Breast epithelium (tissue), 3 donors: ENCODE measurements around the gene USP10.

ENCODE experiments used
- POLR2A ChIP-seq: fragments of 450-650 bp; IDR thresholded peaks from one replicate; pipeline ENCODE4 v1.6.1; 2016; ENCODE audit warnings: antibody characterized with exemption, mild to moderate bottlenecking, moderate library complexity
- TF ChIP-seq, protein P1 (sequence below), 3 donors: fragments of 450-650 bp; IDR thresholded peaks; one replicate each; pipeline ENCODE4 v1.5.1; 2016 to 2017; ENCODE audit warnings: antibody characterized with exemption in 3 of 3, mild to moderate bottlenecking in 3 of 3, moderate library complexity in 3 of 3

DNA sequence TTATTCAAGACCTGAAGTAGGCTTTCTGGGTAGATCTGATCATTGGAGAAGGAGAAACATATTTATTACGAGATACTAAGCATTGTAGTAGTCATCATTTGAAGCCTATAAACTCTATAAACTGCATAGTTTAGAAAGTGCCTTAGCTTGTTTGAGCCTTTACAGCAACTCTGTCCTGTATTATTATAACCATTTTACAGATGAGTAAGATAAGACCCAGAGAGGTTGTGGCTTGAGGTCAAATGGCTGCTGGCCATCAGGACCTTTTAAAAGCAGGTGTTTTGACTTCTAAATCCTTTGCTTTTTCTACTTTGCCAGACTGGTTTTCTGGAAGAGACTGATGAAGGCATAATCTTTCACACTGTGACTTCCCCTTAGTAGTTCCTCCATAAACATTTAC is 7.1 kb downstream of the USP10 start:
- TF ChIP-seq, protein P1, sequence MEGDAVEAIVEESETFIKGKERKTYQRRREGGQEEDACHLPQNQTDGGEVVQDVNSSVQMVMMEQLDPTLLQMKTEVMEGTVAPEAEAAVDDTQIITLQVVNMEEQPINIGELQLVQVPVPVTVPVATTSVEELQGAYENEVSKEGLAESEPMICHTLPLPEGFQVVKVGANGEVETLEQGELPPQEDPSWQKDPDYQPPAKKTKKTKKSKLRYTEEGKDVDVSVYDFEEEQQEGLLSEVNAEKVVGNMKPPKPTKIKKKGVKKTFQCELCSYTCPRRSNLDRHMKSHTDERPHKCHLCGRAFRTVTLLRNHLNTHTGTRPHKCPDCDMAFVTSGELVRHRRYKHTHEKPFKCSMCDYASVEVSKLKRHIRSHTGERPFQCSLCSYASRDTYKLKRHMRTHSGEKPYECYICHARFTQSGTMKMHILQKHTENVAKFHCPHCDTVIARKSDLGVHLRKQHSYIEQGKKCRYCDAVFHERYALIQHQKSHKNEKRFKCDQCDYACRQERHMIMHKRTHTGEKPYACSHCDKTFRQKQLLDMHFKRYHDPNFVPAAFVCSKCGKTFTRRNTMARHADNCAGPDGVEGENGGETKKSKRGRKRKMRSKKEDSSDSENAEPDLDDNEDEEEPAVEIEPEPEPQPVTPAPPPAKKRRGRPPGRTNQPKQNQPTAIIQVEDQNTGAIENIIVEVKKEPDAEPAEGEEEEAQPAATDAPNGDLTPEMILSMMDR (IDR thresholded peaks at IDR 0.05): no peak
- TF ChIP-seq POLR2A: no peak
